AG10803 (cell line): ENCODE data around the gene CAVIN1.

Experiments
- DNase-seq: peaks from one replicate; pipeline ENCODE4 v3.0.0; 2010; ENCODE audit warnings: low read depth
- H3K4me3 ChIP-seq: 2 replicates; pipeline ENCODE4 v1.5.1; 2011; ENCODE audit warnings: mild to moderate bottlenecking, low read length, control low read depth
- TF ChIP-seq, protein P1 (sequence below): conservative IDR thresholded peaks from 2 replicates; pipeline ENCODE4 v1.5.1; 2011; ENCODE audit warnings: mild to moderate bottlenecking, low read length, control low read depth, inconsistent platforms

CAVIN1 gene

DNA sequence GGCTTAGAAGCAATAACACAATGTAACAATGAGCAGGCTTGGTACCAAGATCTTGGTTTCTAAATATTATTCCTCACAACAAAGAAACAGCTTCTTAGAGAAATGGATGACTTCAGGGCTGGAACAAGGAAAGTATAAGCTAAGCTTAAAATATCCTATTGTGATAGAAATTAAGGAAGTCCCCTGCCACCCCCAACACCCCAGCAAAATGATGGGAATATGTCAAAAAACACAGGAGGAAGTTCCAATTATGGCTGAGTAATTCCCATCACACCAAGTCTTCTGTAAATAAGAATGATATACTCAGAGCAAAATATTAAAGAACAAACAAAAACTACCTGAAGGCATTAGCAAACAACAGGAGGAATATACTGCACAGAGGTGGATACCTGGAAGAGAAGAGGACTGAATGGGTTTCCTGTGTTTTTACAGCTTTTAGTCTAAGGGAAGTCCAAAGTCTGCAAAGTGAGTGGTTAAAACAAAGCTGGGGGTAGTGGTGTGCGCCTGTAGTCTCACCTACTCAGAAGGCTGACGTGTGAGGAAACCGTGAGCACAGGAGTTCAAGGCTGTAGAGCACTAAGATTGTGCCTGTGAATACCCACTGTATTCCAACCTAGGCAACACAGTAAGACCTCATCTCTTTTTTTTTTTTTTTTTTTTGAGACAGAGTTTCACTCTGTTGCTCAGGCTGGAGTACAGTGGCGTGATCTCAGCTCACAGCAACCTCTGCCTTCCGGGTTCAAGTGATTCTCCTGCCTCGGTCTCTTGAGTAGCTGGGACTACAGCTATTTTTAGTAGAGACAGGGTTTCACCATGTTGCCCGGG, 18.5 kb upstream of the CAVIN1 start:
- TF ChIP-seq, protein P1, sequence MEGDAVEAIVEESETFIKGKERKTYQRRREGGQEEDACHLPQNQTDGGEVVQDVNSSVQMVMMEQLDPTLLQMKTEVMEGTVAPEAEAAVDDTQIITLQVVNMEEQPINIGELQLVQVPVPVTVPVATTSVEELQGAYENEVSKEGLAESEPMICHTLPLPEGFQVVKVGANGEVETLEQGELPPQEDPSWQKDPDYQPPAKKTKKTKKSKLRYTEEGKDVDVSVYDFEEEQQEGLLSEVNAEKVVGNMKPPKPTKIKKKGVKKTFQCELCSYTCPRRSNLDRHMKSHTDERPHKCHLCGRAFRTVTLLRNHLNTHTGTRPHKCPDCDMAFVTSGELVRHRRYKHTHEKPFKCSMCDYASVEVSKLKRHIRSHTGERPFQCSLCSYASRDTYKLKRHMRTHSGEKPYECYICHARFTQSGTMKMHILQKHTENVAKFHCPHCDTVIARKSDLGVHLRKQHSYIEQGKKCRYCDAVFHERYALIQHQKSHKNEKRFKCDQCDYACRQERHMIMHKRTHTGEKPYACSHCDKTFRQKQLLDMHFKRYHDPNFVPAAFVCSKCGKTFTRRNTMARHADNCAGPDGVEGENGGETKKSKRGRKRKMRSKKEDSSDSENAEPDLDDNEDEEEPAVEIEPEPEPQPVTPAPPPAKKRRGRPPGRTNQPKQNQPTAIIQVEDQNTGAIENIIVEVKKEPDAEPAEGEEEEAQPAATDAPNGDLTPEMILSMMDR: no peak
- no peak for DNase-seq
- no peak overlapping the region for H3K4me3 ChIP-seq

DNA sequence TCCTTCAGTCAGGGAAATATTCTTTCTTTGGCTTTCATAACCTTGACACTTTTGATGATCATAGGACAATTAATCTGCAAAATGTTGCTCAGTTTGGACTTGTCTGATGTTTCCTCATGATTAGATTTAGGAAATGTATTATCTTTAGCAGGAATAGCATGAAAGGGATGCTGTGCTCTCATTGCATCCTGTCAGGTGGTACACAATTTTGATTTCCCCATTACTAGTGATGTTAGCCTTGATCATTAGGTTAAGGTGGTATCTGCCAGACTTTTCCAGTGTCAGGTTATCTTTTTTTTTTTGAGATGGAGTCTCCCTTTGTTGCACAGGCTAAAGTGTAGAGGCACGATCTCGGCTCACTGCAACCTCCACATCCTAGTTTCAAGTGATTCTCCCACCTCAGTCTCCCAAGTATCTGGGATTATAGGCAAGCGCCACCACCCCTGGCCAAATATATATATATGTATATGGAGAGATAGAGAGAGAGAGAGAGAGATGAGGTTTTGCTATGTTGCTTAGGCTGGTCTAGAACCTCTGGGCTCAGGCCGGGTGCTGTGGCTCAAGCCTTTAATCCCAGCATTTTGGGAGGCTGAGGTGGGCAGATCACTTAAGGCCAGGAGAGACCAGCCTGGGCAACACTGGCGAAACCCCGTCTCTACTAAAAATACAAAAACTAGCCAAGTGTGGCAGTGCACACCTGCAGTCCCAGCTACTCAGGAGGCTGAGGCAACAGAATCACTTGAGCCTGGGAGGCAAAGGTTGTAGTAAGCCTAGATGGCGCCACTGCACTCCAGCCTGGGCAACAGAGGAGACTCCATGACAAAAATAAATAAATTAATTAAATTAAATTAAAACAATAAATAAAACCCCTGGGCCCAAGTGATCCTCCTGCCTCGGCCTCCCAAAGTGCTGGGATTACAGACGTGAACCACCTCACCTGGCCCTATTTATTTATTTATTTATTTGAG, 15.8 kb upstream of the CAVIN1 start:
- DNase-seq: peak; percentile 31
- TF ChIP-seq, protein P1: peak; percentile 52
- H3K4me3 ChIP-seq: no peak overlapping the region

DNA sequence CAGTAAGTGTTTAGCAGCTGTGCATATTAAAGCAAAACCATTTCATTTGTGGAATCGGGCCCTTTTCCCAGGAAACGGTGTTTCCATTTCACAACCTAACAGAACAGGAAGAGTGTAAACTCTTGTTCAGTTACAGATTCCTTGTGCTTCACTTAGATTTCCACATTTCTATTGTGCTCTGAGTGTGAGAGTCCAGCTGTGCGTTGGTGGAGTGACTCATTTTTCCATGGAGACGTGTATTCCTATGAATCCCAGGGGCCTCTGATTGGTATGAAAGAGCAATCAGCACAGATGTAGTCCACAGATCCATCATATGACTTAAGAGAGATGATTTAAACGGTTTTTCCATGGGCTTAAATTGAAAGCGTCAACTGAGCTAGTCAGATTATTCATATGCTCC, 13.3 kb upstream of the CAVIN1 start:
- TF ChIP-seq, protein P1: no peak
- DNase-seq: peak; percentile 99
- no peak overlapping the region for H3K4me3 ChIP-seq

DNA sequence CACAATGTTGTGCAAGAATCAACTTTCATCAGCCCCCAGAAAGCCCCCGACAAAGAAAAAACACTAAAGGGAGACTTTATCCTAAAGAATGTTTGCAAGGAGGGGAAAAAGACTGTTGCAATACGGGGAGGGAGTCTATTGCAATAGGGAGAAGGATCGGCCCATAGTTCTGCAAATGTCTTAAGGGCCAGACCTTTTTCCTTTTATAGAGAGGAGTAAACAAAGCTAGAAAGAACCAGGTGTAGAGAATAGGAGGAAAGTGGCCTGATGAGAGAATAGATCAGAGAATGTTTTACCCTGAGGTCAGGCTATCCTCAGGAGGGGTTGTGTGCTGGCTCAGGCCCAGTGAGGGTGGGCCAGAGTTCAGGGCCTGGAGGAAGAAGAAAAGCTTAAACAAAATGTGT, 8.7 kb upstream of the CAVIN1 start:
- no peak overlapping the region for H3K4me3 ChIP-seq
- TF ChIP-seq, protein P1: no peak
- DNase-seq: peak; percentile 38

DNA sequence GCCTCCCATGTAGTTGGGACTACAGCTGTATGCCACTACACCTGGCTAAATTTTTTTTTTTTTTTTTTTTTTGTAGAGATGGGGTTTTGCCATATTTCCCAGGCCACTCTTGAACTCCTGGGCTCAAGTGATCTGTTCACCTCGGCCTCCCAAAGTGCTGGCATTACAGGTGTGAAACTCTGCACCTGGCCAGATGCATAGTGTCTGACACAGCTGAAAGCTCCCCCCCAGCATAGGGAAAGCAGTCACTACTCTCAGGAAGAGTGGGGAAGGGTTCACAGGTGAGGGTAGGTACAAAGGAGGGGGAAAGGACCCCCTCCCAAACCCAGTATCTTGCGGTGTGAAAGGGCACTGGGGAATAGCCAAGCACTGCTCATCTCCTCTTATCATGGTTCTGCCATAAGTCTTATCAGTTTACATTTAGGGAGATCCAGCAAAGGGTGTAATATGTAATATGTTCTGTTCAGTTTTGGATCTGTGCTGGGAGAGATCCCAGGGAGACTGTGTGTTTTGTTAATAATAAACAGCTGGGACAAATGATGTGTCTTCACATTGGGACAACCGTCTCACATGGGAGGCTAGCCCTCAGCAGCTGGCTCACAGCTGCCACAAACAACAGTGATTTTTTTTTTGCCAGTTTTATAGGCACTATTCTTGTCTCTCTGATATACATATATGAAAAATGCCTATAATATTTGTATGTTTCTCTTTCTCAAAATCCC, 6.8 kb upstream of the CAVIN1 start:
- no peak overlapping the region for H3K4me3 ChIP-seq
- DNase-seq: no peak
- TF ChIP-seq, protein P1: no peak

DNA sequence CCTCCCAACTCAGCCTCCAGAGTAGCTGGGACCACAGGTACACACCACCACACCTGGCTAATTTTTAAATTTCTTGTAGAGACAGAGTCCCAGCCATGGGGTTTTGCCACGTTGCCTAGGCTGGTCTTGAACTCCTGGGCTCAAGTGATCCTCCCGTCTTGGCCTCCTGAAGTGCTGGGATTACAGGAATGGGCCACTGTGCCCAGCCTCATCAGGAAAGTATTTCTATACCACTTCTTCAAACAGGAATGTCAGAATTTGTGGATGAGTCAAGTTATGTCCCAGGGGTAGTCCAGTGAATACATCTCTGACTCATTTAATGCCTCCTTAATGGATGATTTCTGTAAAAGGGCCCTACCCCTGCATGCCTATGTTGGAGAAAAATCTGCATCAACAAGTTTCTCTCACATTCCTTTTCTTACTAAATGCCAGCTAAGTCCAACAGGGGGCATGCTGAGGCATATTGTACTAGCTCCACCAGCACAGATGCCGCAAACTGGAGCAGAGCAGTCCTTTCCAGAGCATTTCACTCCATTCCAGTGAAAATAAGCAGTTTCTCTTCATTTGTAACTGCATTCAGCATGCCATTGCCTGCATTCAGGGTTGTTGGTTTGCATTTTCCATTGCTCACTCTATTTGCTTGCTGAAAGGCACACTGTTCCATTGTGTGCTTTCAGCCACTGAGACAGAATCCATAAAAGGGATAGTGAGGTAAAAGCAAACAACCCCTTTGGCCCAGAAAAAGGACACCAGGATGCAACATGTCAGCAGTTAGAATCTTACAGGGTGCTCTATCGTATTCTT, 5.3 kb upstream of the CAVIN1 start:
- TF ChIP-seq, protein P1: peak; percentile 94
- H3K4me3 ChIP-seq: no peak overlapping the region
- peak; percentile 99 for DNase-seq
